Measurements from ENCODE around the gene RAF1.

DNA sequence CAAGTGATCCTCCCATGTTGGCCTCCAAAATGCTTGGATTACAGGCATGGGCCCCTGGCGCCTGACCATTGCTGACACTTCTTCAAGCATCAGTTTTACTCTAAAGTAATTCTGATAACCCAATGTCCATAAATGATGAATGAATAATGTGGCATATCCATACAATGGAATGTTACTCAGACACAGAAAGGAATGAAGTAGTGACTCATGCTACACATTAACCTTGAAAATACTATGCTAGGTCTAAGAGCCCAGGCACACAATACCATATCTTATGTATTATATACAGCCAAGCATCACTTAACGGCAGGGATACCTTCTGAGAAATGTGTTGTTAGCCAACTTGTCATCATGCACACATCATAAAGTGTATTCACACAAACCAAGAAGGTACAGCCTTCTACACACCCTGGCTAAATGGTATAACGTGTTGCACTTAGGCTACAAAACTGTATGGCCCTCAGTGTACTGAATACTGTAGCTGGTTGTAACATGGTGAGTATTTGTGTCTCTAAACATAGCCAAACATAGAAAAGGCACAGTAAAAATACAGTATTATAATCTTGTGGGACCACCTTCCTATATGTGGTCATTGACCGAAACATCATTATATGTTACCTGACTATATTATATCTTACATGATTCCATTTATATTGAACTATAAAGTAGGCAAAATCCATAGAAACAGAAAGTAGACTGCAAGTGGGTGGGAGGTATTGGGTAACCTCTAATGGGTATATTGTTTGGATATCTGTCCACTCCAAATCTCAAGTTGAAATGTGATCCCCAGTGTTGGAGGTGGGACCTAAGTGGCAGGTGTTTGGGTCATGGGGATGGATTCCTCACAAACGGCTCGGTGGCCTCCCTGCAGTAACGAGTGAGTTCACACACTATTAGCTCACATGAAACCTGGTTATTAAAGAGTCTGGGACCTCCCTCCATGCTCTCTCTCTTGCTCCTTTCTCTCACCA lies 75.6 kb downstream of the RAF1 start:
- TF ChIP-seq, protein P1, sequence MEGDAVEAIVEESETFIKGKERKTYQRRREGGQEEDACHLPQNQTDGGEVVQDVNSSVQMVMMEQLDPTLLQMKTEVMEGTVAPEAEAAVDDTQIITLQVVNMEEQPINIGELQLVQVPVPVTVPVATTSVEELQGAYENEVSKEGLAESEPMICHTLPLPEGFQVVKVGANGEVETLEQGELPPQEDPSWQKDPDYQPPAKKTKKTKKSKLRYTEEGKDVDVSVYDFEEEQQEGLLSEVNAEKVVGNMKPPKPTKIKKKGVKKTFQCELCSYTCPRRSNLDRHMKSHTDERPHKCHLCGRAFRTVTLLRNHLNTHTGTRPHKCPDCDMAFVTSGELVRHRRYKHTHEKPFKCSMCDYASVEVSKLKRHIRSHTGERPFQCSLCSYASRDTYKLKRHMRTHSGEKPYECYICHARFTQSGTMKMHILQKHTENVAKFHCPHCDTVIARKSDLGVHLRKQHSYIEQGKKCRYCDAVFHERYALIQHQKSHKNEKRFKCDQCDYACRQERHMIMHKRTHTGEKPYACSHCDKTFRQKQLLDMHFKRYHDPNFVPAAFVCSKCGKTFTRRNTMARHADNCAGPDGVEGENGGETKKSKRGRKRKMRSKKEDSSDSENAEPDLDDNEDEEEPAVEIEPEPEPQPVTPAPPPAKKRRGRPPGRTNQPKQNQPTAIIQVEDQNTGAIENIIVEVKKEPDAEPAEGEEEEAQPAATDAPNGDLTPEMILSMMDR (IDR thresholded peaks at IDR 0.05 in 8 of 11, conservative IDR thresholded peaks at IDR 0.05 in 3 of 11): no peak
- no peak for TF ChIP-seq POLR2AphosphoS5 (IDR thresholded peaks at IDR 0.05)

All from spleen (tissue), 7 donors.